ENCODE results near the gene ZMIZ1.

- TF ChIP-seq, protein P1, sequence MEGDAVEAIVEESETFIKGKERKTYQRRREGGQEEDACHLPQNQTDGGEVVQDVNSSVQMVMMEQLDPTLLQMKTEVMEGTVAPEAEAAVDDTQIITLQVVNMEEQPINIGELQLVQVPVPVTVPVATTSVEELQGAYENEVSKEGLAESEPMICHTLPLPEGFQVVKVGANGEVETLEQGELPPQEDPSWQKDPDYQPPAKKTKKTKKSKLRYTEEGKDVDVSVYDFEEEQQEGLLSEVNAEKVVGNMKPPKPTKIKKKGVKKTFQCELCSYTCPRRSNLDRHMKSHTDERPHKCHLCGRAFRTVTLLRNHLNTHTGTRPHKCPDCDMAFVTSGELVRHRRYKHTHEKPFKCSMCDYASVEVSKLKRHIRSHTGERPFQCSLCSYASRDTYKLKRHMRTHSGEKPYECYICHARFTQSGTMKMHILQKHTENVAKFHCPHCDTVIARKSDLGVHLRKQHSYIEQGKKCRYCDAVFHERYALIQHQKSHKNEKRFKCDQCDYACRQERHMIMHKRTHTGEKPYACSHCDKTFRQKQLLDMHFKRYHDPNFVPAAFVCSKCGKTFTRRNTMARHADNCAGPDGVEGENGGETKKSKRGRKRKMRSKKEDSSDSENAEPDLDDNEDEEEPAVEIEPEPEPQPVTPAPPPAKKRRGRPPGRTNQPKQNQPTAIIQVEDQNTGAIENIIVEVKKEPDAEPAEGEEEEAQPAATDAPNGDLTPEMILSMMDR (IDR thresholded peaks at IDR 0.05), result no peak
- no peak for TF ChIP-seq POLR2A (IDR thresholded peaks at IDR 0.05)
These were observed 105.0 kb downstream of the ZMIZ1 start for GRCh38 chr10:79173582-79174262.
